OCI-LY3 (cell line): ENCODE measurements around the gene PAX9.

Experiments
- CTCF ChIP-seq: fragments of 200-600, 300-600 bp; sonication (generic); IDR thresholded peaks from 2 replicates; pipeline ENCODE4 v1.5.1; 2014; ENCODE audit warnings: antibody characterized with exemption, low read length, low read depth
- EZH2phosphoT487 ChIP-seq: fragments of 200-600 bp; shearing (Covaris generic); IDR thresholded peaks from 2 replicates; pipeline ENCODE4 v1.6.1; 2018; ENCODE audit warnings: antibody characterized with exemption, mixed run types, low read depth

- no peak for TF ChIP-seq CTCF
- no peak for TF ChIP-seq EZH2phosphoT487
Observed at GRCh38 chr14:36684946-36685345, 23.3 kb downstream of the PAX9 start.
